ENCODE results near the gene SHKBP1.
A peak's percentile ranks its signal among the peaks of the same experiment; 100 is the strongest.
"Not testable (repeated sequence)": the region's sequence is repeated elsewhere in the genome, so short reads cannot be mapped to it uniquely, and the experiment has no call there.

The SHKBP1 gene

GRCh38 chr19:40556953-40557530 lies 19.6 kb upstream of the SHKBP1 start:
- DNase-seq, result no peak

- no peak for DNase-seq
Measured at GRCh38 chr19:40559394-40559793, 17.3 kb upstream of the SHKBP1 start.

GRCh38 chr19:40560092-40560507 lies 16.6 kb upstream of the SHKBP1 start:
- no peak for DNase-seq

GRCh38 chr19:40561947-40562346 lies 14.7 kb upstream of the SHKBP1 start:
- DNase-seq, result no peak

- not testable (repeated sequence) for DNase-seq
Measured at GRCh38 chr19:40564535-40564934, 12.1 kb upstream of the SHKBP1 start.

GRCh38 chr19:40565355-40565754 lies 11.3 kb upstream of the SHKBP1 start:
- DNase-seq, result no peak

DNA sequence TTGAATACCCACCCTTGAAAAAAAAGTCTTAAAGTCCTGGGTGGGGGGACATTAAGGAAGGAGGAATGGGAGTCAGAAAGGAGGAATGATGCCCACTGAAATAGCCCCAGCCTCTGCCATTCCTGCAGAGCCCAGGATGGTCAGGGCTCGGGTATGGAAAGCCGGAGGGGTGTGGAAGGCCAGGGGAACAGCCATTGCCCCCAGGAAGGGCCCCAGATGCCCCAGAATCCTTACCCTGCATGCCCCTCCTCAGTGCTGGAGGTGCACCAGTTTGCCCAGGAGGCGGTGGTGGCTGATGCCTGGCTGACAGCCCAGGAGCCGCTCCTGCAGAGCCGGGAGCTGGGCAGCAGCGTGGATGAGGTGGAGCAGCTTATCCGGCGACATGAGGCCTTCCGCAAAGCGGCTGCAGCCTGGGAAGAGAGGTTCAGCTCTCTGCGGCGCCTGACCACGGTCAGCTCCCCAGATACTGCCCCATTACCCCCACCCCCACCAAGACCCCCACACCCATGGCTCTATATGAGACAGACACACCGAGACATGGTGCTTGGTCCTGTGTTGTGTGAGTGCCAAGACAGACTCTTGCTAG lies 10.7 kb upstream of the SHKBP1 start:
- DNase-seq, result no peak

- no peak for DNase-seq
Measured at GRCh38 chr19:40567040-40567749, 9.5 kb upstream of the SHKBP1 start.

- no peak for DNase-seq
Measured at GRCh38 chr19:40567750-40568494, 8.8 kb upstream of the SHKBP1 start.

DNA sequence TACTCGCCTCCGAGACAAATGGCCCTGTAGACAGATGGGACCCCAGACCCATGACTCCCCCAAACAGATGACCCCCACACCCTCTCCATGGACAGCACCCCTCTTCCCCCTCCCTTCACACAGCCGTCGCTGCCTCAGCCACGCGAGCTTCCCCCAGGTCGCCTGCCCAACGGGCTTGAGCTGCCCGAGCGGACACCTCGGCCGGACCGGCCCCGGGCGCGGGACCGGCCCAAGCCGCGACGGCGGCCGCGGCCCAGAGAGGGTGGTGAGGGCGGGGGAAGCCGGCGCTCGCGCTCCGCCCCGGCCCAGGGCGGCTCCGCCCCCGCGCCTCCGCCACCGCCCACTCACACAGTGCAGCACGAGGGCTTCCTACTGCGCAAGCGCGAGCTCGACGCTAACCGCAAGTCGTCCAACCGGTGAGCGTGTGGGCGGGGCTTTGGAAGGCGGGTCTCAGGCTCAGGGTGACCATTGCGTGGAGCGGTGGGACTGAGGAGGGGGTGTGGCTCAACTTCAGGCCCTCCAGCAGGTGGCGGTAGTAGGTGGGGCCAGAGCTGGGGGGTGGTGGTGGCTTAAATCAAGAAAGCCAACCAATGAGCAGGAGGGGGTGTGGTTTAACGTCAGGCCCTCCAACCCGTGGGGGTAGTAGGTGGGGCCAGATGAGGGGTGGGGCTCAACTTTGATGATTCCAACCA lies 6.2 kb upstream of the SHKBP1 start:
- peak; percentile 98 for DNase-seq

DNA sequence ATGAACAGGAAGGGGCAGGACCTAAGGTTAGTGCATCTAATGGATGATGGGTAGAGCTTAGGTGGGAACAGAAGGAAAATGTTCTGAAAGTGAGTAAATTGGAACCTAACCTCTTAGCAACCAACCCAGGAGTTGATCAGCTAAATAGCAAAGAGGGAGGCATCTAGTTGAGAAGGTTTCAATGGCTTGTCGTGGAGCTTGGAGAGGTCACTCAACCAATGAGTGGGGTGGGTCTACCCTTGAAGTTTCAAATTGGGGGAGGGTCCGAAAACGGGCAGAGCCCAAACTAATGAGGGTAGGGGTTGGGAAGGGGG lies 5.7 kb upstream of the SHKBP1 start:
- no peak for DNase-seq

DNA sequence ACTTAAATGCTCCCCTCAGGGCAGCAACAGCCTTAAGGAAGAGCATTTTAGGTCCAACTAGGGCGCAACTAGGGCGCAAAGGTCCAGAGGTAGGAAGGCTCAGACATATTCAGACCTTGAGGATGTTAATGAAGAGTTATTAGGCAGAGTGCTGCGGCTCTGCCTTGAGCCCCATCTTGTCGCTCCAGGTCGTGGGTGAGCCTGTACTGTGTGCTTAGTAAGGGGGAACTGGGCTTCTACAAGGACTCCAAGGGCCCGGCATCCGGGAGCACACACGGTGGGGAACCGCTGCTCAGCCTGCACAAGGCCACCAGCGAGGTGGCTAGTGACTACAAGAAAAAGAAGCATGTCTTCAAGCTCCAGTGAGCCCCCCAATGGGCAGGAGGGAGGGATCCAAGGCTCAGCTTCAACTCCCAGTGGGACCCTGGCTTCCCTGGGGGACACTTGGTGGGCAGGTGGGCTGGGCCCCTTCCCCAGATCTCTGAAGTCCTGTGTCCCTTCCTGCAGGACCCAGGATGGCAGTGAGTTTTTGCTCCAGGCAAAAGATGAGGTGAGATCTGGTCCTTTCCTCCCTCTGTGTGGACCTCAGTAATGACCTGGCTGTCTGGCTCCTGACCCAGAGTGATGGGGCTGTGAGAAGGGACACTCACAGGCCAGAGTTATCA lies 4.7 kb upstream of the SHKBP1 start:
- DNase-seq, result no peak

DNA sequence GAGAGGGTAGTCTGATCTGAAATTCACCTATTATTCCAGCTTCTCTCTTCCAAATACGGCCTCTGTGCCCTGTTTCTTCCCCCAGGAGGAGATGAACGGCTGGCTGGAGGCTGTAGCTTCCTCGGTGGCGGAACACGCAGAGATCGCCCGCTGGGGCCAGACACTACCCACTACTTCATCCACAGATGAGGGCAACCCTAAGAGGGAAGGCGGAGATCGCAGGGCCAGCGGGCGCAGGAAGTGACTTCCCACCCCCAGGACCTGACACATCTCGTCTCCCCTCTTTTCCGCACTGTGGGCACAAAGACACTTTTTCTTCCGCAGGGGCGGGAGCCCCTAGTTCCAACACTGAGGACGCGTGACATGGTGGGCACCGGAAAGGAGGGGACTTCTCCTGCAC lies 1.3 kb upstream of the SHKBP1 start:
- DNase-seq, result no peak

GRCh38 chr19:40576151-40576584 lies 505 bp upstream of the SHKBP1 start:
- no peak for DNase-seq

DNA sequence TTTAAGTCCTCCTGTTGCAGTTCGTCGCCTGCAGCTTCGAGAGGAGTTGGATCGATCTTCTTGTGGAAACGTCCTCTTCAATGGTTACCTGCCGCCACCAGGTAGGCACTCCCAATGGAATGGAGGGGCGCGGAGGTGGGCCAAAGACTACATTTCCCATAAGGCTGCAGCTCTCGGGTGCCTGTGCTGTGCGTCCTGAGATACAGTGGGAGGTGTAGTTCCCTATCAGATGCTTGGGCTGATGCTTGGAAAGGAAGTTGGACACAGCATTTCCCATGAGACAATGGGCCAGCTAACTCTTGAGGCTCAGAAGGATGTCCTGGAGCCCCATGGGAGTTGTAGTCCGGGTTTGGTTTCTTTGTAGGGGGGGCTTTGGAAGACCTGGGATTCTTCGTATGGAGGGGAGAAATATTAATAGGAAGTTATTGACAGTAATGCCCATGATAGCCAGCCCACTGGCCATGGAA lies 1.8 kb downstream of the SHKBP1 start:
- peak; percentile 71 for DNase-seq

DNA sequence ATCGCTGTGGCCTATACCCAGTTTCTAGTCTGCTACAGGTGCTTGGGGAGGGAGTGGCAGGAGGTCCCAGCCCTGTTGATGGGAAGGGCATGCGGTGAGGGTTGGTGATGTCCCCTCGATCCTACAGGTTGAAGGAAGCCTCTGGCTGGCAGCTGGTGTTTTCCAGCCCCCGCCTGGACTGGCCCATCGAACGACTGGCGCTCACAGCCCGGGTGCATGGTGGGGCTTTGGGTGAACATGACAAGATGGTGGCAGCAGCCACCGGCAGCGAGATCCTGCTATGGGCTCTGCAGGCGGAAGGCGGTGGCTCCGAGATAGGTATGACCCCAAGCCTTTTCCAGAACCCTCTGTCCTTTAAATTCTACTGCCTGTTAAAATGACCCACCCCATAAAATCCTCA lies 3.9 kb downstream of the SHKBP1 start:
- DNase-seq, result no peak

GRCh38 chr19:40581531-40581930 lies 4.9 kb downstream of the SHKBP1 start:
- no peak for DNase-seq

DNA sequence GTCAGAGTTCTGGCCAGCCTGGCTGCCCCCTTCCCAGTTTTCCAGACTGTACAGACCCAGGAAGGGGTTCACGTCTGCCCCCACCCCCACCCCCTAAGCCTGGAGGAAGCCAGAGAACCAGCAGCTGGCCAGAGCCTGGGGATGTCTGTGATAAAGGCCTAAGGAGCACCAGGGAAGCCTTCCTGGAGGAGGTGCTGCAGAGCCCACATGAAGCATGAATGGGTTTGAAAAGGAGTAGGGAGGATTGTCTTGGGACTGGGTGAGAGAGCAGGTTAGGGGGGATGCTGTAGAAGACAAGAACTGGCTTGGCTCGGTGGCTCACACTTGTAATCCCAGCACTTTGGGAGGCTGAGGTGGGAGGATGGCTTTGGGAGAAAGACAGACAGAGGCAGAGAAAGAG lies 5.8 kb downstream of the SHKBP1 start:
- DNase-seq, result no peak

DNA sequence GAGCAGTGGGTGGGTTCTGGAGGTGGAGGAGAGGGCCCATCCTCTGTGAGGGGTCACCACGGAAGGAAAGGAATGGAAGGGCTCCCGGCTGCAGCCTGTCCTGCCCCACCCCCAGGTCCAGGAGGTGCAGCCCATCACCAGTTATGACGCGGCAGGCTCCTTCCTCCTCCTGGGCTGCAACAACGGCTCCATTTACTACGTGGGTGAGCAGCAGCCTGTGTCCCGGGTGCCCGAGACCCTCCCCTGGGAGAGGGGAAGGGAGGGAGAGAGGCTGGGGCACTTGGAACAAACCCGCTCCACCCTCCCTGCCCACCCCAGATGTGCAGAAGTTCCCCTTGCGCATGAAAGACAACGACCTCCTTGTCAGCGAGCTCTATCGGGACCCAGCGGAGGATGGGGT lies 6.6 kb downstream of the SHKBP1 start:
- no peak for DNase-seq

DNA sequence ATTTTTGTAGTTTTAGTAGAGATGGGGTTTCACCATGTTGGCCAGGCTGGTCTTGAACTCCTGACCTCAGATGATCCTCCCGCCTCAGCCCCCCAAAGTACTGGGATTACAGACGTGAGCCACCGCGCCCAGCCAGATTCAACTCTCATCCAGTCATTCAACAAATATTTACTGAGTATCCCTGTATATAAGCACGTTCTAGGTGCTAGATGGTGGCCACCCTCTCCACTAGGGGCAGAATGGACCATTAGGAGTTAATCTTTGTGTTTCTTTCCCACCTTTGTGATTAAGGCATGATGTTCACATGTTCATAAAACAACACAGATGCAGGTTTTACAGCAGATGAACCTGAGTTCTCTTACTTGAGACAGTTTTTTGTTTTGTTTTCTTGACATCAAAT lies 7.3 kb downstream of the SHKBP1 start:
- no peak for DNase-seq

DNA sequence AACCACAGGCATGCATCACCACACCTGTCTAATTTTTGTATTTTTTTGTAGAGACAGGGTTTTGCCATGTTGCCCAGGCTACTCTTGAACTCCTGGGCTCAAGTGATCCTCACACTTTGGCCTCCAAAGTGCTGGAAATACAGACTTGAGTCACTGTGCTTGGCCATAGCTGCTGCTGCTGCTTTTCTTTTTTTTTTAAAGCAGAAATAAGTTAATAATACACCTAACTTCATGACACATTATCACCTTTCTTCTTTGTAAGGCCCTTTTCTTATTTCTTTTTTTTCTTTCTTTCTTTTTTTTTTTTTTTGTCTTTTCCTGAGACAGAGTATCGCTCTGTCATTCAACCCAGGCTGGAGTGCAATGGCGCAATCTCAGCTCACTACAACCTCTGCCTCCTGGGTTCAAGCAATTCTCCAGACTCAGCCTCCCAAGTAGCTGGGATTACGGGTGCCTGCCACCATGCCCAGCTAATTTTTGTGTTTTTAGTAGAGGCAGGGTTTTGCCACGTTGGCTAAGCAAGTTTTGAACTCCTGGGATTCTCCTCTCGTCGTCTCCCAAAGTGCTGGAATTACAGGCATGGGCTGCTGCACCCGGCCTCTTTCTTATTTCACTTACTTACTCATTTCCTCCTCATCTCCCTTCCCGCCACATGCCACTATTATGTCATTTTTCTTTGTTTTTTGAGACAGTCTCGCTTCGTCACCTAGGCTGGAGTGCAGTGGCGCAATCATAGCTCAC lies 8.7 kb downstream of the SHKBP1 start:
- no peak for DNase-seq

- DNase-seq, result no peak
Measured at GRCh38 chr19:40585982-40586422, 9.3 kb downstream of the SHKBP1 start.

Measured in NCI-H526 treated with DMSO at 0.1 percent for 48 hours (cell line).